HG03520 (cell line): ENCODE data around the gene PRICKLE2.

Experiments used
- ATAC-seq: cut with Tn5 transposase; IDR thresholded peaks from one replicate; pipeline ENCODE4 v1.9.1; 2021; ENCODE audit warnings: mild to moderate bottlenecking, moderate library complexity; ENCODE audit not compliant: unreplicated experiment

Gene PRICKLE2

GRCh38 chr3:64138656-64139375 lies 86.5 kb downstream of the PRICKLE2 start:
- ATAC-seq: no peak

- no peak for ATAC-seq
These were observed 87.2 kb downstream of the PRICKLE2 start for GRCh38 chr3:64138046-64138445.

- ATAC-seq: no peak
These were observed 90.4 kb downstream of the PRICKLE2 start for GRCh38 chr3:64134882-64135281.

GRCh38 chr3:64133987-64134386 lies 91.3 kb downstream of the PRICKLE2 start:
- no peak for ATAC-seq

GRCh38 chr3:64133272-64133671 lies 92.0 kb downstream of the PRICKLE2 start:
- no peak for ATAC-seq

GRCh38 chr3:64131725-64132469 lies 93.4 kb downstream of the PRICKLE2 start:
- ATAC-seq: no peak

- no peak for ATAC-seq
These were observed 94.8 kb downstream of the PRICKLE2 start for GRCh38 chr3:64130436-64130835.

GRCh38 chr3:64129581-64129980 lies 95.7 kb downstream of the PRICKLE2 start:
- ATAC-seq: no peak

GRCh38 chr3:64129106-64129505 lies 96.2 kb downstream of the PRICKLE2 start:
- ATAC-seq: no peak

- ATAC-seq: no peak
These were observed 99.7 kb downstream of the PRICKLE2 start for GRCh38 chr3:64125561-64125960.

GRCh38 chr3:64123931-64124330 lies 101.3 kb downstream of the PRICKLE2 start:
- no peak for ATAC-seq

- no peak for ATAC-seq
These were observed 102.8 kb downstream of the PRICKLE2 start for GRCh38 chr3:64122476-64122875.

- no peak for ATAC-seq
These were observed 103.4 kb downstream of the PRICKLE2 start for GRCh38 chr3:64121750-64122311.

- no peak for ATAC-seq
These were observed 104.4 kb downstream of the PRICKLE2 start for GRCh38 chr3:64120876-64121275.

- no peak for ATAC-seq
These were observed 107.8 kb downstream of the PRICKLE2 start for GRCh38 chr3:64117483-64117882.

GRCh38 chr3:64114651-64115050 lies 110.6 kb downstream of the PRICKLE2 start:
- ATAC-seq: no peak

GRCh38 chr3:64111872-64112271 lies 113.4 kb downstream of the PRICKLE2 start:
- ATAC-seq: no peak

GRCh38 chr3:64111083-64111482 lies 114.2 kb downstream of the PRICKLE2 start:
- no peak for ATAC-seq

GRCh38 chr3:64110071-64110470 lies 115.2 kb downstream of the PRICKLE2 start:
- no peak for ATAC-seq

- ATAC-seq: no peak
These were observed 115.8 kb downstream of the PRICKLE2 start for GRCh38 chr3:64109438-64109837.

- ATAC-seq: no peak
These were observed 116.4 kb downstream of the PRICKLE2 start for GRCh38 chr3:64108784-64109317.

- ATAC-seq: no peak
These were observed 117.0 kb downstream of the PRICKLE2 start for GRCh38 chr3:64108231-64108630.
